Heart left ventricle (tissue), 13 donors: Measurements from ENCODE around the gene IFT57.

Source experiments
- POLR2A ChIP-seq, 2 donors: fragments of 450-650 bp; IDR thresholded peaks; one replicate each; pipeline ENCODE4 v1.6.1; 2017; ENCODE audit warnings: antibody characterized with exemption in 2 of 2, mild to moderate bottlenecking in 2 of 2, moderate library complexity in 2 of 2
- TF ChIP-seq, protein P1 (sequence below), 12 donors: fragments of 200-600 bp; sonication (generic) in 4 of 12; IDR thresholded peaks; one replicate each; pipeline versions ENCODE4 v1.5.0 to v1.8.0; 2018 to 2022; ENCODE audit warnings: antibody characterized with exemption in 12 of 12, mild to moderate bottlenecking in 5 of 12
- donor health status: ischemic (EF 13 %, LVEDD 7.1; RV severe dilation, severe dysfunction).
- donor health status: DM: no; HTN: yes; CAD: no.
- donor health status: DM: no; HTN: no; CAD: no.
- donor health status: ischemic (EF 25% LVEDD 6.9; RV normal size, moderate dysfunction).
- donor health status: ischemic (EF 25% LVEDD 5.7; RV mildly dilated, moderate dysfunction).
- donor health status: ischemic (EF 35%, LVEDD 5.7; RV mildly dilated, moderate dysfunction).
- donor health status: nonischemic (EF 11% LVEDD 7.7; RV severe dilation, severe dysfunction).
- donor health status: DM: yes; HTN: yes; CAD: no.
- donor health status: PGD.
- donor health status: ischemic (EF 29% LVEDD 5.4; RV normal size, mild dysfunction).
- donor health status: nonischemic (EF 23%, LVEDD 6.1; RV moderate dilation, normal function).

DNA sequence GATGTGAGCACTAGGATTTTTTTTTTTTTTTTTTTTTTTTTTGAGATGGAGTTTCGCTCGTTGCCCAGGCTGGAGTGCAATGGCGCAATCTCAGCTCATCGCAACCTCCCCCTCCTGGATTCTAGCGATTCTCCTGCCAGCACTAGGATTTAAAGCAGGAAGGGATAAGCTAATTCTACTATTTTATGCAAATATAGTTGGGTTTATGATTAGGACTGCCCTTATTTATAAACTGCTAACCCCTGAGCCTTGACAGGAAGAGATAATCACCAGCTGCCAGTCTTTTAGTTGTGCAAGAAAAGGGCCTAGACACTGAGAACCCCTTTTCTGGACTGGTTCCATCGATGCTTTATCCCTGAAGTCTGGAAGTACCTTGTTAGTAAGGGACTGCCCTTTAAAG lies 36.7 kb downstream of the IFT57 start:
- TF ChIP-seq, protein P1, sequence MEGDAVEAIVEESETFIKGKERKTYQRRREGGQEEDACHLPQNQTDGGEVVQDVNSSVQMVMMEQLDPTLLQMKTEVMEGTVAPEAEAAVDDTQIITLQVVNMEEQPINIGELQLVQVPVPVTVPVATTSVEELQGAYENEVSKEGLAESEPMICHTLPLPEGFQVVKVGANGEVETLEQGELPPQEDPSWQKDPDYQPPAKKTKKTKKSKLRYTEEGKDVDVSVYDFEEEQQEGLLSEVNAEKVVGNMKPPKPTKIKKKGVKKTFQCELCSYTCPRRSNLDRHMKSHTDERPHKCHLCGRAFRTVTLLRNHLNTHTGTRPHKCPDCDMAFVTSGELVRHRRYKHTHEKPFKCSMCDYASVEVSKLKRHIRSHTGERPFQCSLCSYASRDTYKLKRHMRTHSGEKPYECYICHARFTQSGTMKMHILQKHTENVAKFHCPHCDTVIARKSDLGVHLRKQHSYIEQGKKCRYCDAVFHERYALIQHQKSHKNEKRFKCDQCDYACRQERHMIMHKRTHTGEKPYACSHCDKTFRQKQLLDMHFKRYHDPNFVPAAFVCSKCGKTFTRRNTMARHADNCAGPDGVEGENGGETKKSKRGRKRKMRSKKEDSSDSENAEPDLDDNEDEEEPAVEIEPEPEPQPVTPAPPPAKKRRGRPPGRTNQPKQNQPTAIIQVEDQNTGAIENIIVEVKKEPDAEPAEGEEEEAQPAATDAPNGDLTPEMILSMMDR (IDR thresholded peaks at IDR 0.05) = no peak
- no peak for TF ChIP-seq POLR2A (IDR thresholded peaks at IDR 0.05)
